Measurements from ENCODE around the gene LCN6. TPM values are rescaled to one million over a fixed set of nuclear protein-coding genes. Genes with fewer than 3 reads are reported as not detected.

Gene LCN6
- total RNA-seq, 2 donors from 2014 or later, result 6.4 to 9.3 TPM

GRCh38 chr9:136744773-136745172, 3.6 kb downstream of the LCN6 start:
- no peaks in the 10 kb centered on the region for H3K27me3 ChIP-seq
- no peaks in the 10 kb centered on the region for H3K36me3 ChIP-seq
- H3K9me3 ChIP-seq, result no peaks in the 10 kb centered on the region
- H3K27ac ChIP-seq, result peak overlapping the region in 1 of 2 donors; percentile 59
- TF ChIP-seq CTCF (IDR thresholded peaks at IDR 0.05), result no peak
- peaks cover 0 to 45% of the 10 kb centered on the region in 2 donors for H3K4me1 ChIP-seq
- H3K4me3 ChIP-seq, result peak overlapping the region; percentile 26 to 42
- DNase-seq (ENCODE audit: low spot score), result no peak

- no peak for DNase-seq (ENCODE audit: low spot score)
- no peak overlapping the region for H3K27ac ChIP-seq
- no peaks in the 10 kb centered on the region for H3K9me3 ChIP-seq
- H3K4me3 ChIP-seq, result peak overlapping the region; percentile 26 to 42
- TF ChIP-seq CTCF (IDR thresholded peaks at IDR 0.05), result no peak
- no peaks in the 10 kb centered on the region for H3K27me3 ChIP-seq
- H3K4me1 ChIP-seq, result peaks cover 0 to 35% of the 10 kb centered on the region in 2 donors
- H3K36me3 ChIP-seq, result no peaks in the 10 kb centered on the region
These were observed 4.6 kb downstream of the LCN6 start for GRCh38 chr9:136743639-136744211.

- Histone ChIP-seq H3K4me1 (peaks cover 0 to 26% of the 10 kb centered on the region in 2 donors), H3K9me3 (no peaks in the 10 kb centered on the region), H3K27ac (peak within 1 kb of the TSS in 1 of 2 donors; percentile 48), H3K36me3 (no peaks in the 10 kb centered on the region), H3K27me3 (no peaks in the 10 kb centered on the region), H3K4me3 (peak within 1 kb of the TSS; percentile 12 to 42)
- peak in 1 of 2 donors; percentile 43 for TF ChIP-seq CTCF (IDR thresholded peaks at IDR 0.05)
- no peak for DNase-seq (ENCODE audit: low spot score)
These were observed 5.5 kb downstream of the LCN6 start, which contains the start of gene LCN10 for GRCh38 chr9:136742591-136743391. Gene LCN10, minus strand, starts transcription at chr9:136742940. Its CDS starts 37 bp downstream, at chr9:136742903.

GRCh38 chr9:136741883-136742571, 6.3 kb downstream of the LCN6 start:
- Histone ChIP-seq H3K4me1 (peaks cover 0 to 26% of the 10 kb centered on the region in 2 donors), H3K9me3 (no peaks in the 10 kb centered on the region), H3K4me3 (peak overlapping the region; percentile 12 to 42), H3K27ac (peak overlapping the region in 1 of 2 donors; percentile 48), H3K36me3 (no peaks in the 10 kb centered on the region), H3K27me3 (no peaks in the 10 kb centered on the region)
- no peak for DNase-seq (ENCODE audit: low spot score)
- TF ChIP-seq CTCF (IDR thresholded peaks at IDR 0.05), result no peak

- Histone ChIP-seq H3K9me3 (no peaks in the 10 kb centered on the region), H3K27me3 (no peaks in the 10 kb centered on the region), H3K27ac (peak overlapping the region in 1 of 2 donors; percentile 48), H3K4me3 (peak overlapping the region in 1 of 2 donors; percentile 42), H3K36me3 (no peaks in the 10 kb centered on the region), H3K4me1 (peaks cover 0 to 26% of the 10 kb centered on the region in 2 donors)
- TF ChIP-seq CTCF (IDR thresholded peaks at IDR 0.05), result no peak
- DNase-seq (ENCODE audit: low spot score), result no peak
These were observed 7.1 kb downstream of the LCN6 start for GRCh38 chr9:136740971-136741882.

Measured in right atrium auricular region (tissue), 2 donors.